HL-60 (cell line): Measurements from ENCODE around the gene CDHR3.

Experiments
- CTCF ChIP-seq: IDR thresholded peaks from one replicate; pipeline ENCODE4 v1.5.1; 2011; ENCODE audit warnings: low read length, control low read depth, inconsistent platforms; ENCODE audit not compliant: insufficient read depth
- REST ChIP-seq: IDR thresholded peaks from 2 replicates; pipeline ENCODE4 v1.6.1; 2012; ENCODE audit warnings: low read depth; ENCODE audit not compliant: insufficient replicate concordance

- no peak for TF ChIP-seq CTCF
- no peak for TF ChIP-seq REST
Observed at GRCh38 chr7:106031300-106032035, 68.4 kb downstream of the CDHR3 start.
